SK-N-SH treated with all-trans-retinoic acid at 6 μM for 48 hours (cell line): ENCODE data around the gene TMEM125.

ENCODE experiments used
- ATAC-seq: fragments of 200-7000 bp; cut with Tn5 transposase; 3 replicates; pipeline ENCODE4 v1.9.1; 2020; ENCODE audit warnings: mild to moderate bottlenecking, moderate library complexity
- ARNTL ChIP-seq: fragments of 450-650 bp; formaldehyde crosslinking; IDR thresholded peaks from 2 replicates; pipeline ENCODE4 v1.5.0; 2020; ENCODE audit warnings: low read depth, mild to moderate bottlenecking, moderate library complexity, borderline replicate concordance
- BACH2 ChIP-seq: fragments of 250-450 bp; sonication (Bioruptor Pico); IDR thresholded peaks from 2 replicates; pipeline ENCODE4 v1.9.0; 2021; ENCODE audit warnings: mild to moderate bottlenecking, borderline replicate concordance
- CSDC2 ChIP-seq: fragments of 250-450 bp; sonication (Bioruptor Pico); IDR thresholded peaks from 2 replicates; pipeline ENCODE4 v1.5.0; 2020; ENCODE audit warnings: mild to moderate bottlenecking, moderate library complexity
- ESRRG ChIP-seq: fragments of 250-450 bp; sonication (Bioruptor Pico); IDR thresholded peaks from 2 replicates; pipeline ENCODE4 v1.6.1; 2021; ENCODE audit warnings: mild to moderate bottlenecking
- GLIS3 ChIP-seq: fragments of 250-450 bp; sonication (Bioruptor Pico); IDR thresholded peaks from 2 replicates; pipeline ENCODE4 v1.5.0; 2020; ENCODE audit warnings: mild to moderate bottlenecking, moderate library complexity
- ISL1 ChIP-seq: fragments of 250-450 bp; sonication (Bioruptor Pico); IDR thresholded peaks from 2 replicates; pipeline ENCODE4 v2.1.2; 2022; ENCODE audit warnings: mild to moderate bottlenecking, moderate library complexity
- OSR1 ChIP-seq: fragments of 250-450 bp; sonication (Bioruptor Pico); IDR thresholded peaks from 2 replicates; pipeline ENCODE4 v1.8.0; 2022; ENCODE audit warnings: moderate library complexity, mild to moderate bottlenecking, inconsistent platforms
- PPARA ChIP-seq: fragments of 250-450 bp; sonication (Bioruptor Pico); IDR thresholded peaks from 2 replicates; pipeline ENCODE4 v1.5.0; 2020; ENCODE audit warnings: mild to moderate bottlenecking, borderline replicate concordance
- RARB ChIP-seq: fragments of 250-450 bp; sonication (Bioruptor Pico); IDR thresholded peaks from 2 replicates; pipeline ENCODE4 v1.8.0; 2021; ENCODE audit warnings: mild to moderate bottlenecking, moderate library complexity
- SNAI2 ChIP-seq: fragments of 250-450 bp; sonication (Bioruptor Pico); IDR thresholded peaks from 2 replicates; pipeline ENCODE4 v1.5.0; 2020; ENCODE audit warnings: mild to moderate bottlenecking, moderate library complexity
- TCF4 ChIP-seq: fragments of 250-450 bp; sonication (Bioruptor Pico); IDR thresholded peaks from 2 replicates; pipeline ENCODE4 v1.8.0; 2021; ENCODE audit warnings: mild to moderate bottlenecking, moderate library complexity, borderline replicate concordance
- ZFP3 ChIP-seq: fragments of 250-450 bp; sonication (Bioruptor Pico); IDR thresholded peaks from 2 replicates; pipeline ENCODE4 v1.5.0; 2020; ENCODE audit warnings: mild to moderate bottlenecking, moderate library complexity
- ZFP30 ChIP-seq: fragments of 450-650 bp; formaldehyde crosslinking; IDR thresholded peaks from 2 replicates; pipeline ENCODE4 v1.5.0; 2022; ENCODE audit warnings: mild to moderate bottlenecking, moderate library complexity
- ZNF565 ChIP-seq: fragments of 450-650 bp; formaldehyde crosslinking; conservative IDR thresholded peaks from 2 replicates; pipeline ENCODE4 v1.5.0; 2020; ENCODE audit warnings: low read depth, mild to moderate bottlenecking, moderate library complexity
- ZNF70 ChIP-seq: fragments of 450-650 bp; formaldehyde crosslinking; IDR thresholded peaks from 2 replicates; pipeline ENCODE4 v1.5.0; 2020; ENCODE audit warnings: mild to moderate bottlenecking, moderate library complexity
- TF ChIP-seq, protein P1 (sequence below): fragments of 250-450 bp; sonication (Bioruptor Pico); IDR thresholded peaks from 2 replicates; pipeline ENCODE4 v1.5.1; 2020; ENCODE audit warnings: low read depth, mild to moderate bottlenecking, moderate library complexity
- TF ChIP-seq, protein P2 (sequence below): fragments of 250-450 bp; sonication (Bioruptor Pico); IDR thresholded peaks from 2 replicates; pipeline ENCODE4 v1.5.1; 2021; ENCODE audit warnings: mild to moderate bottlenecking, moderate library complexity
- TF ChIP-seq, protein P3 (sequence below): fragments of 250-450 bp; sonication (Bioruptor Pico); IDR thresholded peaks from 2 replicates; pipeline ENCODE4 v1.5.0; 2020; ENCODE audit warnings: mild to moderate bottlenecking, moderate library complexity
- TF ChIP-seq, protein P4 (sequence below): fragments of 250-450 bp; sonication (Bioruptor Pico); IDR thresholded peaks from 2 replicates; pipeline ENCODE4 v1.8.0; 2021; ENCODE audit warnings: low read depth, mild to moderate bottlenecking, moderate library complexity, borderline replicate concordance
- TF ChIP-seq, protein P5 (sequence below): fragments of 250-450 bp; sonication (Bioruptor Pico); IDR thresholded peaks from 2 replicates; pipeline ENCODE4 v1.8.0; 2020; ENCODE audit warnings: mild to moderate bottlenecking, moderate library complexity, borderline replicate concordance

Gene TMEM125

DNA sequence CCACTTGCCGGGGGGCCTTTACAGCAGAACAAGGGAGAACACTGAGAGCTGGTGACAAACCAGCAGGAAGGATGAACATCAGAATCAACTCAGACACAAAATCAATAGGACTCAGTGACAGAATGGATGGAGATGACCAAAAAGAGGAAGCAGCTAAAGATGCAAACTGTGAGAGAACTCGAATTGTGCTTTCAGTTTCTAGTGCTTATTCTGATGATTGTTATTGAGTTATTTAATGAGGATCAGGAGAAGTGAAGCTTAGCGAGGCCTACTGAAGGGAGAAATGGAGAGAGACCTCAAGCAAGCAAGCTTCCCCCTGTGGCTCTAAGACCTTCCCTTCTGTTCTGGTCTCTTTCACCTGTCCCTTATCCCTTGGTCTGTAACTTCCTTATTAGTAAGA is 30.3 kb upstream of the TMEM125 start:
- no peak for ATAC-seq
- TF ChIP-seq BACH2 (CRISPR knock-in tag): no peak
- TF ChIP-seq, protein P1, sequence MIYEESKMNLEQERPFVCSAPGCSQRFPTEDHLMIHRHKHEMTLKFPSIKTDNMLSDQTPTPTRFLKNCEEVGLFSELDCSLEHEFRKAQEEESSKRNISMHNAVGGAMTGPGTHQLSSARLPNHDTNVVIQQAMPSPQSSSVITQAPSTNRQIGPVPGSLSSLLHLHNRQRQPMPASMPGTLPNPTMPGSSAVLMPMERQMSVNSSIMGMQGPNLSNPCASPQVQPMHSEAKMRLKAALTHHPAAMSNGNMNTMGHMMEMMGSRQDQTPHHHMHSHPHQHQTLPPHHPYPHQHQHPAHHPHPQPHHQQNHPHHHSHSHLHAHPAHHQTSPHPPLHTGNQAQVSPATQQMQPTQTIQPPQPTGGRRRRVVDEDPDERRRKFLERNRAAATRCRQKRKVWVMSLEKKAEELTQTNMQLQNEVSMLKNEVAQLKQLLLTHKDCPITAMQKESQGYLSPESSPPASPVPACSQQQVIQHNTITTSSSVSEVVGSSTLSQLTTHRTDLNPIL: no peak
- TF ChIP-seq ZNF565 (CRISPR knock-in tag): no peak
- TF ChIP-seq ARNTL (CRISPR knock-in tag): no peak
- no peak for TF ChIP-seq ESRRG (CRISPR knock-in tag)
- TF ChIP-seq SNAI2: no peak
- TF ChIP-seq ZNF70 (CRISPR knock-in tag): no peak
- no peak for TF ChIP-seq RARB
- TF ChIP-seq, protein P2, sequence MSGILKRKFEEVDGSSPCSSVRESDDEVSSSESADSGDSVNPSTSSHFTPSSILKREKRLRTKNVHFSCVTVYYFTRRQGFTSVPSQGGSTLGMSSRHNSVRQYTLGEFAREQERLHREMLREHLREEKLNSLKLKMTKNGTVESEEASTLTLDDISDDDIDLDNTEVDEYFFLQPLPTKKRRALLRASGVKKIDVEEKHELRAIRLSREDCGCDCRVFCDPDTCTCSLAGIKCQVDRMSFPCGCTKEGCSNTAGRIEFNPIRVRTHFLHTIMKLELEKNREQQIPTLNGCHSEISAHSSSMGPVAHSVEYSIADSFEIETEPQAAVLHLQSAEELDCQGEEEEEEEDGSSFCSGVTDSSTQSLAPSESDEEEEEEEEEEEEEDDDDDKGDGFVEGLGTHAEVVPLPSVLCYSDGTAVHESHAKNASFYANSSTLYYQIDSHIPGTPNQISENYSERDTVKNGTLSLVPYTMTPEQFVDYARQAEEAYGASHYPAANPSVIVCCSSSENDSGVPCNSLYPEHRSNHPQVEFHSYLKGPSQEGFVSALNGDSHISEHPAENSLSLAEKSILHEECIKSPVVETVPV: no peak
- no peak for TF ChIP-seq CSDC2
- TF ChIP-seq, protein P3, sequence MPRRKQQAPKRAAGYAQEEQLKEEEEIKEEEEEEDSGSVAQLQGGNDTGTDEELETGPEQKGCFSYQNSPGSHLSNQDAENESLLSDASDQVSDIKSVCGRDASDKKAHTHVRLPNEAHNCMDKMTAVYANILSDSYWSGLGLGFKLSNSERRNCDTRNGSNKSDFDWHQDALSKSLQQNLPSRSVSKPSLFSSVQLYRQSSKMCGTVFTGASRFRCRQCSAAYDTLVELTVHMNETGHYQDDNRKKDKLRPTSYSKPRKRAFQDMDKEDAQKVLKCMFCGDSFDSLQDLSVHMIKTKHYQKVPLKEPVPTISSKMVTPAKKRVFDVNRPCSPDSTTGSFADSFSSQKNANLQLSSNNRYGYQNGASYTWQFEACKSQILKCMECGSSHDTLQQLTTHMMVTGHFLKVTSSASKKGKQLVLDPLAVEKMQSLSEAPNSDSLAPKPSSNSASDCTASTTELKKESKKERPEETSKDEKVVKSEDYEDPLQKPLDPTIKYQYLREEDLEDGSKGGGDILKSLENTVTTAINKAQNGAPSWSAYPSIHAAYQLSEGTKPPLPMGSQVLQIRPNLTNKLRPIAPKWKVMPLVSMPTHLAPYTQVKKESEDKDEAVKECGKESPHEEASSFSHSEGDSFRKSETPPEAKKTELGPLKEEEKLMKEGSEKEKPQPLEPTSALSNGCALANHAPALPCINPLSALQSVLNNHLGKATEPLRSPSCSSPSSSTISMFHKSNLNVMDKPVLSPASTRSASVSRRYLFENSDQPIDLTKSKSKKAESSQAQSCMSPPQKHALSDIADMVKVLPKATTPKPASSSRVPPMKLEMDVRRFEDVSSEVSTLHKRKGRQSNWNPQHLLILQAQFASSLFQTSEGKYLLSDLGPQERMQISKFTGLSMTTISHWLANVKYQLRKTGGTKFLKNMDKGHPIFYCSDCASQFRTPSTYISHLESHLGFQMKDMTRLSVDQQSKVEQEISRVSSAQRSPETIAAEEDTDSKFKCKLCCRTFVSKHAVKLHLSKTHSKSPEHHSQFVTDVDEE (CRISPR knock-in tag): no peak
- TF ChIP-seq, protein P4, sequence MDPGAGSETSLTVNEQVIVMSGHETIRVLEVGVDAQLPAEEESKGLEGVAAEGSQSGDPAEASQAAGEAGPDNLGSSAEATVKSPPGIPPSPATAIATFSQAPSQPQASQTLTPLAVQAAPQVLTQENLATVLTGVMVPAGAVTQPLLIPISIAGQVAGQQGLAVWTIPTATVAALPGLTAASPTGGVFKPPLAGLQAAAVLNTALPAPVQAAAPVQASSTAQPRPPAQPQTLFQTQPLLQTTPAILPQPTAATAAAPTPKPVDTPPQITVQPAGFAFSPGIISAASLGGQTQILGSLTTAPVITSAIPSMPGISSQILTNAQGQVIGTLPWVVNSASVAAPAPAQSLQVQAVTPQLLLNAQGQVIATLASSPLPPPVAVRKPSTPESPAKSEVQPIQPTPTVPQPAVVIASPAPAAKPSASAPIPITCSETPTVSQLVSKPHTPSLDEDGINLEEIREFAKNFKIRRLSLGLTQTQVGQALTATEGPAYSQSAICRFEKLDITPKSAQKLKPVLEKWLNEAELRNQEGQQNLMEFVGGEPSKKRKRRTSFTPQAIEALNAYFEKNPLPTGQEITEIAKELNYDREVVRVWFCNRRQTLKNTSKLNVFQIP (CRISPR knock-in tag): no peak
- no peak for TF ChIP-seq OSR1 (CRISPR knock-in tag)
- no peak for TF ChIP-seq ZFP30 (CRISPR knock-in tag)
- TF ChIP-seq PPARA (CRISPR knock-in tag): no peak
- no peak for TF ChIP-seq GLIS3 (CRISPR knock-in tag)
- TF ChIP-seq, protein P5, sequence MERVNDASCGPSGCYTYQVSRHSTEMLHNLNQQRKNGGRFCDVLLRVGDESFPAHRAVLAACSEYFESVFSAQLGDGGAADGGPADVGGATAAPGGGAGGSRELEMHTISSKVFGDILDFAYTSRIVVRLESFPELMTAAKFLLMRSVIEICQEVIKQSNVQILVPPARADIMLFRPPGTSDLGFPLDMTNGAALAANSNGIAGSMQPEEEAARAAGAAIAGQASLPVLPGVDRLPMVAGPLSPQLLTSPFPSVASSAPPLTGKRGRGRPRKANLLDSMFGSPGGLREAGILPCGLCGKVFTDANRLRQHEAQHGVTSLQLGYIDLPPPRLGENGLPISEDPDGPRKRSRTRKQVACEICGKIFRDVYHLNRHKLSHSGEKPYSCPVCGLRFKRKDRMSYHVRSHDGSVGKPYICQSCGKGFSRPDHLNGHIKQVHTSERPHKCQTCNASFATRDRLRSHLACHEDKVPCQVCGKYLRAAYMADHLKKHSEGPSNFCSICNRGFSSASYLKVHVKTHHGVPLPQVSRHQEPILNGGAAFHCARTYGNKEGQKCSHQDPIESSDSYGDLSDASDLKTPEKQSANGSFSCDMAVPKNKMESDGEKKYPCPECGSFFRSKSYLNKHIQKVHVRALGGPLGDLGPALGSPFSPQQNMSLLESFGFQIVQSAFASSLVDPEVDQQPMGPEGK (CRISPR knock-in tag): no peak
- no peak for TF ChIP-seq TCF4 (CRISPR knock-in tag)
- no peak for TF ChIP-seq ZFP3
- no peak for TF ChIP-seq ISL1 (CRISPR knock-in tag)
- TF ChIP-seq, all 23 proteins: peak for 0

DNA sequence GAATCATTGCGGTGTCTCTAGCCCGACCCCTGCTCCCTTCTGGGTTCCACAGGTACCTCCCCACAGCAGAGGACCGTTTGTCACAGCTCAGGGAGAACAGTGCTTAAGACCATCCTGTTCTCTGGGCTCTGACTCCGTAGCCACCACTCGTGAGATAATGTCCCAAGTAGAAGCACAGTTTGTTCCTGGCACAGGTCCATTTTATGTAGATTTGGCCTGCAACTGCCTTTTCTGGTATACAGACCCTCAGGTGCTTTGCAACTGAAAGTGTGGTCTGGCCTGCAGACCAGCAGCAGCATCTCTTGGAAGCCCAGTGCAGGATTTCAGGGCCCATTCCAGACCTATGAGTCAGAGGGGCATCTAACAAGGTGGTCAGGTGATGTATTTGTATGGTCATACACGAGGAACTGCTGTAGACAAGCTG is 28.4 kb upstream of the TMEM125 start:
- ATAC-seq: no peak
- TF ChIP-seq, protein P4 (CRISPR knock-in tag): no peak
- TF ChIP-seq PPARA (CRISPR knock-in tag) (no peak), ZNF70 (CRISPR knock-in tag) (no peak), ARNTL (CRISPR knock-in tag) (no peak), ZFP30 (CRISPR knock-in tag) (no peak)

DNA sequence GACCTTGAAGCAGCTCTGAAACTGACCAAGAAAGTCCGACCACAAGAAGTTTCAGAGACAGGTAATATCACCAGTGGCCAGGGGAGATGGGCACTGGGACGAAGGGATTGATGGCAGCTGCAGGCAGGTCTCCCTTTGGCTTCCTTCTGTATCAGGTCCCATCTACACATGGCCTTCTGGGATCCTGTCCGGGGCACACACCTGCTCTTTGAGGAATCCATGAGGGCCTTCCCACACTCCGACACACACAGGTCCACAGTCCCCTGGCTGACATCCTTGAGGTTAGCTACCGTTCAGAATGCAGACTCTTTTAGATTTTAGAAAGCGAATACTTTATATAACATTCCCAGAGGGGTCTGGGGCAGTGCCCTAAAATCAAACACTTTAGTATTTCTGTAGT is 26.5 kb upstream of the TMEM125 start:
- no peak for TF ChIP-seq CSDC2
- no peak for TF ChIP-seq ESRRG (CRISPR knock-in tag)
- TF ChIP-seq ZFP30 (CRISPR knock-in tag): no peak
- TF ChIP-seq, protein P3 (CRISPR knock-in tag): no peak

More for the DNA sequence above, 26.5 kb upstream of the TMEM125 start:
- no peak for ATAC-seq
